ENCODE measurements around the gene SH3TC1. TPM values are rescaled to one million over a fixed set of nuclear protein-coding genes. Genes with fewer than 3 reads are reported as not detected.

SH3TC1 gene
- polyA plus RNA-seq, 2 of the 4 experiments (the other 2 are of a cell fraction): 2.8 to 7.4 TPM

DNA sequence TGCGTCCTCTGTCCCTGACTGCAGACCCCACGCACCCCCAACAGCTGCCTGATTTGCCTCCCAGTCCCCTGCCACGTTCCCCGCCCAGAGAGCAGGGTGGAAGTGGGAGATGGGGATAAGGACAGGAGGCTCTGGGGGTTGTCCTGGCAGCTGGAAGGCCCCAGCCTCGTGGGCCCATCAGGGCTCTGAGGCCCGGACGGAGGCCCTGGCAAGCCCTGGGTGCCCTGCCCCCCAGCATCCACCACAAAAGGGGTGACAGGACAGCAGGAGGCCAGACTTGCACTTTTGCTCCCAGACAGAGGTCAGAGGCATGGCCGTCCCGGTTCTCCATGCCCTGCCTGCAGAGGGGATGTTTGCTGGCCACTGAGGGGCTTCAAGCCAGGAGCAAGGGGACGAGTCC lies 4.7 kb downstream of the SH3TC1 start (continued):
- no peak for TF ChIP-seq BCL3 (IDR thresholded peaks at IDR 0.05)
- TF ChIP-seq, protein P1, sequence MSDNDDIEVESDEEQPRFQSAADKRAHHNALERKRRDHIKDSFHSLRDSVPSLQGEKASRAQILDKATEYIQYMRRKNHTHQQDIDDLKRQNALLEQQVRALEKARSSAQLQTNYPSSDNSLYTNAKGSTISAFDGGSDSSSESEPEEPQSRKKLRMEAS (IDR thresholded peaks at IDR 0.05): no peak
- TF ChIP-seq, protein P2, sequence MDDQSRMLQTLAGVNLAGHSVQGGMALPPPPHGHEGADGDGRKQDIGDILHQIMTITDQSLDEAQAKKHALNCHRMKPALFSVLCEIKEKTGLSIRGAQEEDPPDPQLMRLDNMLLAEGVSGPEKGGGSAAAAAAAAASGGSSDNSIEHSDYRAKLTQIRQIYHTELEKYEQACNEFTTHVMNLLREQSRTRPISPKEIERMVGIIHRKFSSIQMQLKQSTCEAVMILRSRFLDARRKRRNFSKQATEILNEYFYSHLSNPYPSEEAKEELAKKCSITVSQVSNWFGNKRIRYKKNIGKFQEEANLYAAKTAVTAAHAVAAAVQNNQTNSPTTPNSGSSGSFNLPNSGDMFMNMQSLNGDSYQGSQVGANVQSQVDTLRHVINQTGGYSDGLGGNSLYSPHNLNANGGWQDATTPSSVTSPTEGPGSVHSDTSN (IDR thresholded peaks at IDR 0.05): no peak
- no peak for TF ChIP-seq ELK1 (IDR thresholded peaks at IDR 0.05; ENCODE audit: low read depth, low read length)
- no peak for TF ChIP-seq RNF2 (IDR thresholded peaks at IDR 0.05; ENCODE audit: borderline replicate concordance, low read depth)

DNA sequence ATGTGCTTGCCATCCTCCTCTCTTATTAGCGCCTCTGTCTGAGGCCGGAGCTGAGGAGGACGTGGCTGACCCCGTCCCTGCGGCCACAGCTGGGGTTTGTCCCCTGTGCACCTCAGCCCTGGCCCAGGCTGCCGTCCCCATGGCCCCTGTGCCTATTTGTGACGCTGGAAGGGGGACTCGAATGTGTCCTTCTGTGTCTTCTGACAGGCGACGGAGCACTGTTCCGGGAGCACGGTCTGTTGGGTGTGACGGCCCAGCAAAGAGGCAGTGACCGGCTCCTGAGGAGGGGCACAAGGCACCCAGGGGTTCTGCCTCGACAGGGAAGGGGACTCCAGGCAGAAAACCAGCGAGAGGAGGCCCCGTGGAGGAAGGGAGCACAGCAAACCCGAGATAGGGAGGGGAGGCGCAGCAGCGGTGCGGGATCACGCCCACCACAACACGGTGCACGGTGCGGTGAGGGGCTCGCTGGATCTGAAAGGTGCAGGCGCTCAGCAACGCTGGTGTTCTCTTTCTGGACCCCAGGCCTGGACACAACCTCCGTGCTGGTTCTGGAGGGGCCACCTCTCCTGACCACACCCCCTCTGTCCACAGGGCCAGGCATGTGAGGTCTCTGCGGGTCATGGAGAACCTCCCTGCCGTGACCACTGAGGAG lies 5.6 kb downstream of the SH3TC1 start:
- DNase-seq (ENCODE audit: low read depth in 1 of 2, low spot score in 1 of 2) (no peak), FAIRE-seq (no peak), ATAC-seq (no peak)
- WGBS (ENCODE audit: missing lambda C conversion rate): 88% methylated on average over 14 of the region's 31 CpGs
- Histone ChIP-seq H3K4me2 (no peak overlapping the region), H3K4me3 (no peak overlapping the region), H3K27ac (no peak overlapping the region; a peak in 1 of 6 replicates), H3K4me1 (peaks cover 16% of the 10 kb centered on the region; the same call in 1 of the 3 replicates), H3K9me3 (no peaks in the 10 kb centered on the region)
- CTCF ChIA-PET: interaction anchor here (1.3 kb wide), 1 partner anchor 28 kb away, joined by 3 read pairs; no protein-coding TSS in a partner anchor
- TF ChIP-seq HDAC2 (IDR thresholded peaks at IDR 0.05) (no peak), CHD4 (IDR thresholded peaks at IDR 0.05; ENCODE audit: borderline replicate concordance) (no peak), CEBPB (IDR thresholded peaks at IDR 0.05) (no peak), RAD21 (conservative IDR thresholded peaks at IDR 0.05 in 1 of 2, IDR thresholded peaks at IDR 0.05 in 1 of 2) (no peak), MYC (IDR thresholded peaks at IDR 0.05; ENCODE audit: borderline replicate concordance, low read length) (no peak), PHF8 (IDR thresholded peaks at IDR 0.05; ENCODE audit: borderline replicate concordance, low read depth) (no peak), EHF (CRISPR knock-in tag; IDR thresholded peaks at IDR 0.05) (no peak), KDM1A (IDR thresholded peaks at IDR 0.05; ENCODE audit: low read depth) (no peak), HOXB5 (CRISPR knock-in tag; IDR thresholded peaks at IDR 0.05) (no peak), HOXA7 (CRISPR knock-in tag; IDR thresholded peaks at IDR 0.05) (no peak), ELK1 (IDR thresholded peaks at IDR 0.05; ENCODE audit: low read depth, low read length) (no peak), CBX2 (IDR thresholded peaks at IDR 0.05; ENCODE audit: borderline replicate concordance, low read depth) (no peak), POLR2AphosphoS2 (conservative IDR thresholded peaks at IDR 0.05; ENCODE audit: low read length) (no peak), CHD2 (IDR thresholded peaks at IDR 0.05; ENCODE audit: low read length, partially characterized antibody) (no peak)
- TF ChIP-seq, protein P2 (IDR thresholded peaks at IDR 0.05): no peak
- TF ChIP-seq, protein P3, sequence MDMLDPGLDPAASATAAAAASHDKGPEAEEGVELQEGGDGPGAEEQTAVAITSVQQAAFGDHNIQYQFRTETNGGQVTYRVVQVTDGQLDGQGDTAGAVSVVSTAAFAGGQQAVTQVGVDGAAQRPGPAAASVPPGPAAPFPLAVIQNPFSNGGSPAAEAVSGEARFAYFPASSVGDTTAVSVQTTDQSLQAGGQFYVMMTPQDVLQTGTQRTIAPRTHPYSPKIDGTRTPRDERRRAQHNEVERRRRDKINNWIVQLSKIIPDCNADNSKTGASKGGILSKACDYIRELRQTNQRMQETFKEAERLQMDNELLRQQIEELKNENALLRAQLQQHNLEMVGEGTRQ (IDR thresholded peaks at IDR 0.05): no peak
- TF ChIP-seq, protein P4, sequence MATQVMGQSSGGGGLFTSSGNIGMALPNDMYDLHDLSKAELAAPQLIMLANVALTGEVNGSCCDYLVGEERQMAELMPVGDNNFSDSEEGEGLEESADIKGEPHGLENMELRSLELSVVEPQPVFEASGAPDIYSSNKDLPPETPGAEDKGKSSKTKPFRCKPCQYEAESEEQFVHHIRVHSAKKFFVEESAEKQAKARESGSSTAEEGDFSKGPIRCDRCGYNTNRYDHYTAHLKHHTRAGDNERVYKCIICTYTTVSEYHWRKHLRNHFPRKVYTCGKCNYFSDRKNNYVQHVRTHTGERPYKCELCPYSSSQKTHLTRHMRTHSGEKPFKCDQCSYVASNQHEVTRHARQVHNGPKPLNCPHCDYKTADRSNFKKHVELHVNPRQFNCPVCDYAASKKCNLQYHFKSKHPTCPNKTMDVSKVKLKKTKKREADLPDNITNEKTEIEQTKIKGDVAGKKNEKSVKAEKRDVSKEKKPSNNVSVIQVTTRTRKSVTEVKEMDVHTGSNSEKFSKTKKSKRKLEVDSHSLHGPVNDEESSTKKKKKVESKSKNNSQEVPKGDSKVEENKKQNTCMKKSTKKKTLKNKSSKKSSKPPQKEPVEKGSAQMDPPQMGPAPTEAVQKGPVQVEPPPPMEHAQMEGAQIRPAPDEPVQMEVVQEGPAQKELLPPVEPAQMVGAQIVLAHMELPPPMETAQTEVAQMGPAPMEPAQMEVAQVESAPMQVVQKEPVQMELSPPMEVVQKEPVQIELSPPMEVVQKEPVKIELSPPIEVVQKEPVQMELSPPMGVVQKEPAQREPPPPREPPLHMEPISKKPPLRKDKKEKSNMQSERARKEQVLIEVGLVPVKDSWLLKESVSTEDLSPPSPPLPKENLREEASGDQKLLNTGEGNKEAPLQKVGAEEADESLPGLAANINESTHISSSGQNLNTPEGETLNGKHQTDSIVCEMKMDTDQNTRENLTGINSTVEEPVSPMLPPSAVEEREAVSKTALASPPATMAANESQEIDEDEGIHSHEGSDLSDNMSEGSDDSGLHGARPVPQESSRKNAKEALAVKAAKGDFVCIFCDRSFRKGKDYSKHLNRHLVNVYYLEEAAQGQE (IDR thresholded peaks at IDR 0.05): no peak
- POLR2A ChIA-PET: no interaction called here
